GM13977 (cell line): Measurements from ENCODE around the gene ISY1.

Source experiments
- DNase-seq: peaks from one replicate; pipeline ENCODE4 v3.0.0; 2012; ENCODE audit warnings: low spot score
- in situ Hi-C: fragments of 300-500 bp; cut with MboI; formaldehyde crosslinking; loops from one replicate; pipeline ENCODE4 v1.12.0; 2022; ENCODE audit warnings: low sequenced_read_pairs, low pct_unique_long_range_greater_than_20kb, mixed read lengths, inconsistent platforms; ENCODE audit not compliant: unreplicated experiment
- TF ChIP-seq, protein P1 (sequence below): IDR thresholded peaks from 2 replicates; pipeline ENCODE4 v1.5.1; 2012; ENCODE audit warnings: mild to moderate bottlenecking, control low read depth; ENCODE audit not compliant: insufficient read depth; ENCODE audit errors: extremely low read depth, missing control alignments

Gene ISY1

GRCh38 chr3:129123314-129124060 lies 37.4 kb downstream of the ISY1 start:
- in situ Hi-C loops = no loop called here
- DNase-seq = peak; percentile 35
- TF ChIP-seq, protein P1, sequence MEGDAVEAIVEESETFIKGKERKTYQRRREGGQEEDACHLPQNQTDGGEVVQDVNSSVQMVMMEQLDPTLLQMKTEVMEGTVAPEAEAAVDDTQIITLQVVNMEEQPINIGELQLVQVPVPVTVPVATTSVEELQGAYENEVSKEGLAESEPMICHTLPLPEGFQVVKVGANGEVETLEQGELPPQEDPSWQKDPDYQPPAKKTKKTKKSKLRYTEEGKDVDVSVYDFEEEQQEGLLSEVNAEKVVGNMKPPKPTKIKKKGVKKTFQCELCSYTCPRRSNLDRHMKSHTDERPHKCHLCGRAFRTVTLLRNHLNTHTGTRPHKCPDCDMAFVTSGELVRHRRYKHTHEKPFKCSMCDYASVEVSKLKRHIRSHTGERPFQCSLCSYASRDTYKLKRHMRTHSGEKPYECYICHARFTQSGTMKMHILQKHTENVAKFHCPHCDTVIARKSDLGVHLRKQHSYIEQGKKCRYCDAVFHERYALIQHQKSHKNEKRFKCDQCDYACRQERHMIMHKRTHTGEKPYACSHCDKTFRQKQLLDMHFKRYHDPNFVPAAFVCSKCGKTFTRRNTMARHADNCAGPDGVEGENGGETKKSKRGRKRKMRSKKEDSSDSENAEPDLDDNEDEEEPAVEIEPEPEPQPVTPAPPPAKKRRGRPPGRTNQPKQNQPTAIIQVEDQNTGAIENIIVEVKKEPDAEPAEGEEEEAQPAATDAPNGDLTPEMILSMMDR = no peak

- in situ Hi-C loops = no loop called here
- TF ChIP-seq, protein P1 = no peak
- DNase-seq = no peak
Measured at GRCh38 chr3:129122412-129123011, 38.4 kb downstream of the ISY1 start.

- in situ Hi-C loops = no loop called here
- TF ChIP-seq, protein P1 = no peak
- DNase-seq = peak; percentile 97
Measured at GRCh38 chr3:129121792-129122411, 39.0 kb downstream of the ISY1 start, which contains the start of gene RAB43. Gene RAB43, minus strand, starts transcription at chr3:129121804. Its CDS starts 315 bp downstream, at chr3:129121489.

- in situ Hi-C loops = no loop called here
- DNase-seq = peak; percentile 42
- TF ChIP-seq, protein P1 = no peak
Measured at GRCh38 chr3:129121016-129121791, 39.7 kb downstream of the ISY1 start.

- in situ Hi-C loops = no loop called here
Measured at GRCh38 chr3:129120254-129121004, 40.4 kb downstream of the ISY1 start.

More at GRCh38 chr3:129120254-129121004, 40.4 kb downstream of the ISY1 start:
- TF ChIP-seq, protein P1 = peak; percentile 5
- DNase-seq = peak; percentile 95
